GM19397 (cell line): Measurements from ENCODE around the gene TANK.
A peak's percentile ranks its signal among the peaks of the same experiment; 100 is the strongest.
"Not testable (repeated sequence)": the region's sequence is repeated elsewhere in the genome, so short reads cannot be mapped to it uniquely, and the experiment has no call there.

ENCODE experiments used
- ATAC-seq: cut with Tn5 transposase; IDR thresholded peaks from one replicate; pipeline ENCODE4 v1.9.1; 2021; ENCODE audit warnings: mild to moderate bottlenecking, moderate library complexity; ENCODE audit not compliant: unreplicated experiment

Gene TANK

GRCh38 chr2:161132384-161132783, 27.8 kb upstream of the TANK start:
- ATAC-seq: not testable (repeated sequence)

GRCh38 chr2:161133366-161133765, 26.9 kb upstream of the TANK start:
- ATAC-seq: no peak

GRCh38 chr2:161134547-161135518, 25.4 kb upstream of the TANK start:
- ATAC-seq: no peak

DNA sequence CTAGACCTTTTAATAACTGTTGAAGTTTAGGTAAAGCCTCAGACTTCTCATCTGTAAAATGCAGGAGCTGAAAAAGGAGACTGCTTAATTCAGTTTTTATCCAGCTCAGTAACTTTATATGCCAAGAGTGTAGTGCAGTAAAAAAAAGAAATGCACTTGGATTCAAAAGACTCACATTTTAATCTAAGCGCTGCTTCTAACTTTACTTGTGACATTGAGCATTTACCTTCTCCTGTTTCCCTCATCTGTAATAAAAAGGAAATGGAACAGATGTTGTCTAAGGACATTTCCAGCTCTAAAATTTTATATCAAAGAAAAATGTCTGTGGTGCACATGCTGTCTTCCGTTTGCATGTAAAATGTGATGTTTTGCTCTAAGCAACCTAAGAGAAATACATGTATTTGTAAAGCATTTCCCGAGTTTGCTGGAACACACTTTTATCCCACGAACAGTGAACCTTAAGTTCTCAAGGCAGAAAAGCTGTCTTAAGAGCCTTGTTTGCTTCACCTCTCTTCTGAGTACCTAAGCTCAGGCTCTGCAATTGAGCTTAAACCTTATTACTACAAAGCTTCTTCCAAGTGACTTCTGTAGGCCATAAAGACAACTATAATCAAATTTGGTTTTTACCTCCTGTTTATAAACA, 24.2 kb upstream of the TANK start:
- no peak for ATAC-seq

DNA sequence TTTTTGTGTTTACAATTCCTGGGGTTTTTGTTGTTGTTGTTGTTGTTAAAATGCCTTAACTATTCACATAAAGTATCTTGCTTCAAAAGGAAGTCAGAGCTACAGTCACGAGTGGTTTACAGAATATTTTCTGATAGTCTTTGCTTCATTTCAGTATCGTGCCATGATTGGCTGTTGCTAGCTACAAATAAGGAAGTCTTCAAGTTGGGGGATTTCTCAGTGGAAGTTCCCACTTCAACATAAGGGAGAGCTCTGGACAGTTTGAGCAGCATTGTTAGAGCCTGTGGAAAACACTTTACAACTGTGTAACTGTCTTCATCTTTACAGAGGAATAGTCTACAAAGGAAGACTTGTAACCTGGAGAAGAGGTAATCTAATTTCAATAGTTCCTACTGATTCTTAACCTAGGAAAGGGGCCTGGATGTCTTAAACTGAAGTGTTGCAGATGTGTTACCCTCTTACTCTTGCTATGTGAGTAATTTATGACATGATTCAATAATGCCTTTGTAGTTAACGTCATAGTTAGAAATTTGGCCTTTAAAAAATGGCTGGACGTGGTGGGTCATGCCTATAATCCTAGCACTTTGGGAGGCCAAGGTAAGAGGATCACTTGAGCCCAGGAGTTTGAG, 23.4 kb upstream of the TANK start:
- ATAC-seq: peak; percentile 77

- ATAC-seq: no peak
These were observed 21.8 kb upstream of the TANK start for GRCh38 chr2:161138429-161138828.

GRCh38 chr2:161139098-161139987, 20.9 kb upstream of the TANK start:
- ATAC-seq: no peak

DNA sequence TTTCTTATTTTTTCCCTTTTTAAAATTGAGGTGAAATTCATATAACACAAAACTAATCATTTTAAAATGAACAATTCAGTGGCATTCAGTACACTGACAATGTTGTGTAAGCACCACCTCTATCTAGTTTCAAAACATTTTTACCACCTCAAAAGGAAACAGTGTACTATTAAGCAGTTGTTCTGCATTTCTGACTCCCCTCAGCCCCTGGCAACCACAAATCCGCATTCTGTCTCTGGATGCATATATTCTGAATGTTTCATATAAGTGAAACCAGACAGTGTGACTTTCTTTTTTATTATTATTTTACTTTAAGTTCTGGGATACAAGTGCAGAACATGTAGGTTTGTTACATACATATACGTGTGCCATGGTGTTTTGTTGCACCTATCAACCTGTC, 19.2 kb upstream of the TANK start:
- ATAC-seq: peak; percentile 38

DNA sequence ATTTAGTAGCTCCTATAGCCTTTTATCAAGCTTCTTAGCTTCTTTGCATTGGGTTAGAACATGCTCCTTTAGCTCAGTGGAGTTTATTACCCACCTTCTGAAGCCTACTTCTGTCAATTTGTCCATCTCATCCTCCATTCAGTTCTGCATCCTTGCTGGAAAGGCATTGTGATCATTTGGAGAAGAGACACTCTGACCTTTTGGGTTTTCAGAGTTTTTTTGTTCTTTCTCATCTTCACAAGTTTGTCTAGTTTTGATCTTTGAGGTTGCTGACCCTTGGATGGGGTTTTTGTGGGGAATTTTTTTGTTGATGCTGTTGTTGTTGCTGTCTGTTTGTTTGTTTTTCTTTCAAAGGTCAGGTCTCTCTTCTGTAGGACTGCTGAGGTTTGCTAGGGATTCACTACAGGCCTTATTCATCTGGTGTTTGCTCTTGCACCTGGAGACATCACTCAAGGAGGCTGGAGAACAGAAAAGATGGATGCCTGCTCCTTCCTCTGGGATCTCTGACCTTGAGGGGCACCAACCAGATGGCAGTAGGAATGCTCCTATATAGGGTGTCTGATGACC, 13.9 kb upstream of the TANK start:
- no peak for ATAC-seq

DNA sequence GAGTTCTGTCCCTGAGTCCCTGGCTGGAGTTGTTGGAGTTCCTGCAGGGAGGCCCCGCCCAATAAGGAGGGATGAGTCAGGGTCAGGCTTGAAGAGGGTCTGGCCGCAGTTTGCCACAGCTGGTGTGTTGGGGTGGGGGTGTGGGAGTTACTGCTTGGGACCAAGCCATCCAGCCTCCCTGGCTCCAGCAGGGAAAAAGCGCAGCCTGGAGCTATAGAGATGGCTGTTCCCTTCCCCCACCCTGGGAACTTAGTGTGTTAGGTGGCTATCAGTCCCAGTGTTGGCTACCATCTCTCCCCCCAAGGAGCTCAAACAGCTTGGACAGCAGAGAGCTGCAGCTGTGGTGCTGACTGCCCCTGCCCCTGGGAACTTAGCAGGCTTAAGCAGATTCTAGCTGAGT, 13.2 kb upstream of the TANK start:
- no peak for ATAC-seq

DNA sequence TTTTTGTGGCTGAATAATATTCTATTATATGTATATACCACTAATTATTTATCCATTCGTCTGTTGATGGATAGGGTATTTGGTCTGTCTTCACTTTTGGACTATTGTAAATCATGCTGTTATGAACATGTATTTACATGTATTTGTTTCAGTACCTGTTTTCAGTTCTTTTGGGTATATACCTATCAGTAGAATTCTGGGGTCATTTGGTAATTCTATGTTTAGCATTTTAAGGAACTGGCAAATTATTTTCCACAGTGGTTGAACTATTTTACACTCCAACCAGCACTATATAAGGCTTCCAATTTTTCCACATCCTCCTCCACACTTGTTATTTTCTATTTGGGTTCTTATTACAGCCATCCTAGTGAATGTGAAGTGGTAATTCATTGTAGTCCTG, 12.4 kb upstream of the TANK start:
- ATAC-seq: no peak

DNA sequence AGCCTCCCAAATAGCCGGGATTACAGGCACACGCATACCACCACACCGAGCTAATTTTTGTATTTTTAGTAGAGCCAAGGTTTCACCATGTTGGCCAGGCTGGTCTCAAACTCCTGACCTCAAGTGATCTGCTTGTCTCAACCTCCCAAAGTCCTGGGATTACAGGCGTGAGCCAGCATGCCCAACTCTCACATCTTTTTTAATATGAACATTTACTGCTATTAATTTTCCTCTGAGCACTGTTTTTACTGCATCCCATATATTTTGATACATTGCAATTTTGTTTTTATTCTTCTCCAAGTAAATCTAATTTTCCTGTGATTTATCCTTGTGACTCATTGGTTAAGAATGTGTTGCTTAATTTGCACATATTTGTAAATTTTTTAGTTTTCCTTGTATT, 9.5 kb upstream of the TANK start:
- ATAC-seq: no peak

DNA sequence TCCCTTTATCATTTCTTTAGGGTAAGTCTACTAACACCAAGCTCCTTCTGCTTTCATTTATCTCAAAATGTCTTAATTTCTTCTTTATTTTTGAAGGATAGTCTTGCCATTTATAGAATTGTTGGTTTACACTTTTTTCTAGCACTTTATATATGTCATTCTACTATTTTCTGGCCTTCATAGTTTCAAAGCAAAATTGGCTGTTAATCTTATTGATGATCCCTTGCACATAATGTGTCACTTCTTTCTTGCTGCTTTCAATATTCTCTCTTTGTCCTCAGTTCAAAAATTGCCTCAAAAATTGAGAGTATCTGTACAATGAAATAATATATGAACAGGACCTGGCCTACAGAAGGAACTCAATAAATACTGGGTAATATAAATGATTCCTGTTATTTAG, 7.9 kb upstream of the TANK start:
- ATAC-seq: no peak

DNA sequence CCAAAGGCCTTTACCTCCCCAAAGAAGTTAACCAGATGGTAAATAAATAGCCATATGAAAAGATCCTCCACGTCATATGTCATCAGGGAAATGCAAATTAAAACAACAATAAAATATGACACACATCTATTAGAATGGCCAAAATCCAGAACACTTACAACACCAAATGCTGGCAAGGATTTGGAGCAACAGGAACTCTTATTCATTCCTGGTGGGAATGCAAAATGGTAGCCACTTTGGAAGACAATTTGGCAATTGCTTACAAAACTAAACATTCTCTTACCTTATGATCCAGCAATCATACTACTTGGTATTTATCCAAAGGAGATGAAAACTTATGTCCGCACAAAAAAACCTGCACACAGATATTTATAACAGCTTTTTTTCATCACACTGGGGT, 1.3 kb upstream of the TANK start:
- ATAC-seq: no peak

DNA sequence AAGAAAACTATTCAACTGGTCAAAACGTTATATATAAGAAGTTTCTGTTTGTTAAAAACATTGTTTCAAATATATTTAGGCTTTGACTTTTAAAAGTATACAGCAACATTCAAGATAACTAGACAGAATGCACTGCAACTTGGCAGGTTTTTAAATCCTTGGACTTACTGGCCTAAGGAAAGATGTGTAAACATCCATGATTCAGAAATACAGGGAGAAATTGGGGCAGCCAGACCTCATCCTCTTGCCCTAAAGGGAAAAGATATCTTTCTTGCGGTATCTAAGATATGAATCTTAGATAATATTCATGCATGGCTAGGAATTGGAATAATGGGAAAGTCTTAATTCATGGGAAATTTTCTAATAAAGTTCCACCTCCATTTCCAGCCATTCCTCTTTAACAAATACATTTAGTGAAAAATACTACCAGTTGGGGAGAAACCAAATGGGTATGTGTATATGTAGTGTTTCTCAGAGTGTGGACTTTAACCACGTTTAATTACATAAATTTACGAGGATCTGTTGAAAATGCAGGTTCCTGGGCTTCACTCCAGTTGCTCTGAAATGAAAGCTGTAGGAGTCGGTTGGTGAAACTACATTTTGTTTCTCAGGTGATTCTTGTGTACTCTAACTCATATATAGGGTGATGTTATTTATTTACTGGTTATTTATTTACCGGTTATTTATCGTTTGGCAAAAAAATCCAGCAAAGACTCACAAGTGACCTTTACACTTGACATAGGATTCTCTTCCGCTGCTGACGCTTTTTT, 587 bp upstream of the TANK start:
- peak; percentile 4 for ATAC-seq

GRCh38 chr2:161161074-161161706, 962 bp downstream of the TANK start:
- ATAC-seq: peak; percentile 26

DNA sequence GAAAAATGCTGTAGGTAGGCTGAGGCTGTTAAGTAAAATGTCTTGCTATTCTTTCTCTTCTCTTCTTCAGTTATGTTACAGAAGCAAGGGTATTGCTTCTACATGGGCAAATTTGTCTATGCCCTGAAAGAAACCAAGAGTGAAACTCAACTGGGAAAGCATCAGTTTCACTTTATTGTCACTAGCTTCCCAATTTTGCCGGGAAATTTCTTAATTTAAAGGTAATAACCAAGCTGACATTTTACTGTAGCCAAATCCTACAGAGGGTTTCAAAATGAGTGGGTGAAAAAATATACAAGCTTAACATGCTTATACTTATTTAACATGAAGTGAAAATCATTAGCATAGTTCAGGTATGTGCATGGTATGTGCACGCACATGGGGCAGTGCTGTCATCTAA, 3.2 kb downstream of the TANK start:
- ATAC-seq: no peak

- ATAC-seq: no peak
These were observed 3.9 kb downstream of the TANK start for GRCh38 chr2:161164161-161164560.

GRCh38 chr2:161165266-161165665, 5.0 kb downstream of the TANK start:
- no peak for ATAC-seq
